Endodermal cell (in vitro differentiated cells): ENCODE measurements around the gene SIX2. TPM values are rescaled to one million over a fixed set of nuclear protein-coding genes. Genes with fewer than 3 reads are reported as not detected.

Experiments
- DNase-seq: peaks from one replicate; pipeline ENCODE4 v3.0.0-alpha.2; 2017
- H3K27ac ChIP-seq: 2 replicates; pipeline ENCODE4 v1.5.1; 2013; ENCODE audit warnings: mild to moderate bottlenecking, low read depth, low read length, moderate library complexity
- H3K27me3 ChIP-seq: 2 replicates; pipeline ENCODE4 v1.6.1; 2013; ENCODE audit warnings: mild to moderate bottlenecking, low read length, moderate library complexity; ENCODE audit not compliant: insufficient read depth, control insufficient read depth, poor library complexity, severe bottlenecking
- H3K36me3 ChIP-seq: 2 replicates; pipeline ENCODE4 v1.7.0; 2013; ENCODE audit warnings: mild to moderate bottlenecking, low read length, moderate library complexity; ENCODE audit not compliant: control insufficient read depth, insufficient read depth
- H3K4me1 ChIP-seq: one replicate; pipeline ENCODE4 v1.7.0; 2013; ENCODE audit warnings: low read length; ENCODE audit not compliant: control insufficient read depth, insufficient read depth
- H3K4me3 ChIP-seq: 2 replicates; pipeline ENCODE4 v1.5.1; 2013; ENCODE audit warnings: mild to moderate bottlenecking, low read length, moderate library complexity
- H3K9ac ChIP-seq: 2 replicates; pipeline ENCODE4 v1.6.1; 2013; ENCODE audit warnings: mild to moderate bottlenecking, low read length, moderate library complexity; ENCODE audit not compliant: poor library complexity, severe bottlenecking; ENCODE audit errors: extremely low read depth
- H3K9me3 ChIP-seq: 2 replicates; pipeline ENCODE4 v1.6.1; 2013; ENCODE audit warnings: mild to moderate bottlenecking, low read length, moderate library complexity; ENCODE audit not compliant: control insufficient read depth
- H3K27ac Mint-ChIP-seq: 2 replicates; pipeline ENCODE4 v1.8.0; 2020; ENCODE audit warnings: mixed read lengths
- H3K27me3 Mint-ChIP-seq: 2 replicates; pipeline ENCODE4 v1.8.0; 2021; ENCODE audit warnings: mild to moderate bottlenecking, mixed read lengths; ENCODE audit not compliant: insufficient read depth
- H3K36me3 Mint-ChIP-seq: 2 replicates; pipeline ENCODE4 v1.8.0; 2020; ENCODE audit warnings: low read depth, mixed read lengths
- H3K4me1 Mint-ChIP-seq: 2 replicates; pipeline ENCODE4 v1.8.0; 2020; ENCODE audit warnings: mixed read lengths
- H3K4me3 Mint-ChIP-seq: 2 replicates; pipeline ENCODE4 v1.8.0; 2020; ENCODE audit warnings: mild to moderate bottlenecking, moderate library complexity, mixed read lengths
- H3K9me3 Mint-ChIP-seq: 2 replicates; pipeline ENCODE4 v1.8.0; 2020; ENCODE audit warnings: mild to moderate bottlenecking, mixed read lengths
- WGBS, 2 experiments: methylation state at CpG; one replicate each; pipeline versions ENCODE4 v1.1.5 to v1.1.7; 2013; ENCODE audit warnings: missing lambda C conversion rate in 2 of 2, mixed read lengths in 1 of 2; ENCODE audit not compliant: insufficient coverage in 1 of 2, insufficient read length in 1 of 2; 5-methylcytosine and 5-hydroxymethylcytosine counted together
- total RNA-seq, 2 donors: library from RNA; stranded (reverse); fragmentation: NEBNext Ultra II Directional in 1 of 2; extraction: Animal tissue kit (Norgen Biotek cat#: 25700) in 1 of 2; gene quantifications; 2 replicates in 1 of 2; 3 replicates in 1 of 2; pipeline ENCODE4 v1.2.1, GENCODE V29; 2021
- TF ChIP-seq, protein P1 (sequence below): fragments of 200-600 bp; sonication (generic); conservative IDR thresholded peaks from 2 replicates; pipeline ENCODE4 v1.5.0; 2021; ENCODE audit warnings: antibody characterized with exemption, mild to moderate bottlenecking

SIX2 gene
- total RNA-seq, 2 donors from 2014 or later: not detected

DNA sequence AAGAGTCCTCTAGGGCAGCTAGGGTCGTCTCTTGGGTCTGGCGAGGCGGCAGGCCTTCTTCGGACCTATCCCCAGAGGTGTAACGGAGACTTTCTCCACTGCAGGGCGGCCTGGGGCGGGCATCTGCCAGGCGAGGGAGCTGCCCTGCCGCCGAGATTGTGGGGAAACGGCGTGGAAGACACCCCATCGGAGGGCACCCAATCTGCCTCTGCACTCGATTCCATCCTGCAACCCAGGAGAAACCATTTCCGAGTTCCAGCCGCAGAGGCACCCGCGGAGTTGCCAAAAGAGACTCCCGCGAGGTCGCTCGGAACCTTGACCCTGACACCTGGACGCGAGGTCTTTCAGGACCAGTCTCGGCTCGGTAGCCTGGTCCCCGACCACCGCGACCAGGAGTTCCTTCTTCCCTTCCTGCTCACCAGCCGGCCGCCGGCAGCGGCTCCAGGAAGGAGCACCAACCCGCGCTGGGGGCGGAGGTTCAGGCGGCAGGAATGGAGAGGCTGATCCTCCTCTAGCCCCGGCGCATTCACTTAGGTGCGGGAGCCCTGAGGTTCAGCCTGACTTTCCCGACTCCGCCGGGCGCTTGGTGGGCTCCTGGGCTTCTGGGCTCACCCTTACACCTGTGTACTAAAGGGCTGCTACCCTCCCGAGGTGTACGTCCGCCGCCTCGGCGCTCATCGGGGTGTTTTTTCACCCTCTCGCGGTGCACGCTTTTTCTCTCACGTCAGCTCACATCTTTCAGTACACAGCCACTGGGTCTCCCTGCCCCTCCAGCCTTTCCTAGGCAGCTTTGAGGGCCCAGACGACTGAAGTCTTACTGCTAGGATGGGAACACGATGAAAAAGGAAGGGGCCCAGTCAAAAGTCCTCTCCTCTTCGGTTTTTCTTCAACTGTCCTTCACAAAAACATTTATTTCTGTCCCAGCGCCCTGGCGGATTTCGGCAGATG, 8.1 kb downstream of the SIX2 start:
- no peaks in the 10 kb centered on the region for H3K9me3 ChIP-seq
- H3K27me3 ChIP-seq: peaks cover 99% of the 10 kb centered on the region
- Mint-ChIP-seq H3K27me3 (peaks cover 99% of the 10 kb centered on the region), H3K27ac (no peak overlapping the region), H3K4me1 (peaks cover 16% of the 10 kb centered on the region), H3K4me3 (peak overlapping the region; percentile 51), H3K36me3 (no peaks in the 10 kb centered on the region), H3K9me3 (no peaks in the 10 kb centered on the region)
- DNase-seq: peak; percentile 86
- no peaks in the 10 kb centered on the region for H3K4me1 ChIP-seq
- H3K27ac ChIP-seq: no peak overlapping the region
- no peak overlapping the region for H3K9ac ChIP-seq
- TF ChIP-seq, protein P1, sequence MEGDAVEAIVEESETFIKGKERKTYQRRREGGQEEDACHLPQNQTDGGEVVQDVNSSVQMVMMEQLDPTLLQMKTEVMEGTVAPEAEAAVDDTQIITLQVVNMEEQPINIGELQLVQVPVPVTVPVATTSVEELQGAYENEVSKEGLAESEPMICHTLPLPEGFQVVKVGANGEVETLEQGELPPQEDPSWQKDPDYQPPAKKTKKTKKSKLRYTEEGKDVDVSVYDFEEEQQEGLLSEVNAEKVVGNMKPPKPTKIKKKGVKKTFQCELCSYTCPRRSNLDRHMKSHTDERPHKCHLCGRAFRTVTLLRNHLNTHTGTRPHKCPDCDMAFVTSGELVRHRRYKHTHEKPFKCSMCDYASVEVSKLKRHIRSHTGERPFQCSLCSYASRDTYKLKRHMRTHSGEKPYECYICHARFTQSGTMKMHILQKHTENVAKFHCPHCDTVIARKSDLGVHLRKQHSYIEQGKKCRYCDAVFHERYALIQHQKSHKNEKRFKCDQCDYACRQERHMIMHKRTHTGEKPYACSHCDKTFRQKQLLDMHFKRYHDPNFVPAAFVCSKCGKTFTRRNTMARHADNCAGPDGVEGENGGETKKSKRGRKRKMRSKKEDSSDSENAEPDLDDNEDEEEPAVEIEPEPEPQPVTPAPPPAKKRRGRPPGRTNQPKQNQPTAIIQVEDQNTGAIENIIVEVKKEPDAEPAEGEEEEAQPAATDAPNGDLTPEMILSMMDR: no peak
- H3K36me3 ChIP-seq: no peaks in the 10 kb centered on the region
- peak overlapping the region; percentile 70 for H3K4me3 ChIP-seq
- WGBS, 2 experiments: 6 to 7% methylated on average over 45 to 61 of the region's 61 CpGs

DNA sequence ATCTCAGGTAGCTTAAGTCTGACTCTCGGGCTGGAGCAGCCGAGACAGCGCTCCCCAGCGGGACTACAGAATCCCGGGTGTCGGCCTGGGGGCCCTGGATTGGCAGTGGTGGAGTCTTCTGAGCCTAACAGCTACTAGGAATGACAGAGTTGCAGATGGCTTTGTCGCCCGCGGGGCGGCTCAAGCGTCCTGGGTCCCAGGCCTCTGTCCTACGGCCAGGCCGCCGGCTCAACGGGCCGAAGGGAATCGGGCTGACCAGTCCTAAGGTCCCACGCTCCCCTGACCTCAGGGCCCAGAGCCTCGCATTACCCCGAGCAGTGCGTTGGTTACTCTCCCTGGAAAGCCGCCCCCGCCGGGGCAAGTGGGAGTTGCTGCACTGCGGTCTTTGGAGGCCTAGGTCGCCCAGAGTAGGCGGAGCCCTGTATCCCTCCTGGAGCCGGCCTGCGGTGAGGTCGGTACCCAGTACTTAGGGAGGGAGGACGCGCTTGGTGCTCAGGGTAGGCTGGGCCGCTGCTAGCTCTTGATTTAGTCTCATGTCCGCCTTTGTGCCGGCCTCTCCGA, 8.8 kb downstream of the SIX2 start:
- no peaks in the 10 kb centered on the region for H3K9me3 Mint-ChIP-seq
- Histone ChIP-seq H3K36me3 (no peaks in the 10 kb centered on the region), H3K9ac (no peak overlapping the region), H3K4me3 (peak overlapping the region; percentile 70), H3K27me3 (peaks cover 99% of the 10 kb centered on the region), H3K27ac (no peak overlapping the region), H3K4me1 (no peaks in the 10 kb centered on the region), H3K9me3 (no peaks in the 10 kb centered on the region)
- no peaks in the 10 kb centered on the region for H3K36me3 Mint-ChIP-seq
- 10% methylated on average over 20 to 36 of the region's 36 CpGs for WGBS, 2 experiments
- TF ChIP-seq, protein P1: peak; percentile 58
- H3K4me3 Mint-ChIP-seq: peak overlapping the region; percentile 51
- H3K4me1 Mint-ChIP-seq: peaks cover 16% of the 10 kb centered on the region
- peaks cover 99% of the 10 kb centered on the region for H3K27me3 Mint-ChIP-seq
- H3K27ac Mint-ChIP-seq: no peak overlapping the region
- DNase-seq: peak; percentile 90

DNA sequence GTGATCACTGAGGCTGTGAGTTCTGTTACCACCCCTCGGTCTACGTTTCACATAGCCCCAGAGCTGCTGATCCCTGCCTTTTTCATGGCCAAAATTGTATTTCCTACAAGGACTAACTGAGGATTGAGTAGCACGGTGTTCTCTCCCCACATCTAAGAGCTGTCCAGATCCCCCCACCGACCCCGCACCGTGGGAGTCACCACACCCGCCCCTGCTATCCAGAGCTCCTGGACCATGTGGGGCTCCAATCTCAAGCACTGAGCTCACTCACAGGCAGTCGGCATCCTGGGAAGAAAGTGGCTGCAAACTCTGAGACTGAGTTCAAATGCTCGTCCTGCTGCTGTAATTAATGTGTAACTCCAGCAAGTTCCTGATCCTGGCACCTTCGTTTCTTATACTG, 9.7 kb downstream of the SIX2 start:
- H3K4me3 ChIP-seq: no peak overlapping the region
- H3K9me3 ChIP-seq: no peaks in the 10 kb centered on the region
- Mint-ChIP-seq H3K9me3 (no peaks in the 10 kb centered on the region), H3K27ac (no peak overlapping the region), H3K4me1 (peaks cover 16% of the 10 kb centered on the region), H3K4me3 (no peak overlapping the region), H3K36me3 (no peaks in the 10 kb centered on the region), H3K27me3 (peaks cover 97% of the 10 kb centered on the region)
- H3K9ac ChIP-seq: no peak overlapping the region
- no peak for DNase-seq
- TF ChIP-seq, protein P1: no peak
- 83% methylated on average over 8 to 10 of the region's 10 CpGs for WGBS, 2 experiments
- no peak overlapping the region for H3K27ac ChIP-seq
- H3K4me1 ChIP-seq: no peaks in the 10 kb centered on the region
- peaks cover 99% of the 10 kb centered on the region for H3K27me3 ChIP-seq
- no peaks in the 10 kb centered on the region for H3K36me3 ChIP-seq
